Activated gamma-delta T cell (primary cell): ENCODE measurements around the gene ERVW-1.

ENCODE experiments used
- DNase-seq: peaks from one replicate; lab custom pipeline; 2025; lab: John Stamatoyannopoulos, UW

ERVW-1 gene

GRCh38 chr7:92423710-92424131 is 54.0 kb downstream of the ERVW-1 start:
- DNase-seq, result no peak

GRCh38 chr7:92422926-92423325 is 54.8 kb downstream of the ERVW-1 start:
- DNase-seq, result no peak

- DNase-seq, result no peak
Measured at GRCh38 chr7:92421676-92422435, 55.9 kb downstream of the ERVW-1 start.
